ENCODE results near the gene VPREB3.
"Not testable (repeated sequence)": the region's sequence is repeated elsewhere in the genome, so short reads cannot be mapped to it uniquely, and the experiment has no call there.

The VPREB3 gene

GRCh38 chr22:23744485-23744884 lies 9.7 kb downstream of the VPREB3 start:
- DNase-seq (ENCODE audit: low read depth in 3 of 3, low spot score in 1 of 3), result no peak

- DNase-seq (ENCODE audit: low read depth in 3 of 3, low spot score in 1 of 3), result no peak
Measured at GRCh38 chr22:23744001-23744400, 10.2 kb downstream of the VPREB3 start.

GRCh38 chr22:23743303-23743705 lies 10.9 kb downstream of the VPREB3 start:
- no peak for DNase-seq (ENCODE audit: low read depth in 3 of 3, low spot score in 1 of 3)

- no peak for DNase-seq (ENCODE audit: low read depth in 3 of 3, low spot score in 1 of 3)
Measured at GRCh38 chr22:23742505-23743264, 11.5 kb downstream of the VPREB3 start.

GRCh38 chr22:23737696-23738095 lies 16.5 kb downstream of the VPREB3 start:
- no peak for DNase-seq (ENCODE audit: low read depth in 3 of 3, low spot score in 1 of 3)

- DNase-seq (ENCODE audit: low read depth in 3 of 3, low spot score in 1 of 3), result not testable (repeated sequence)
Measured at GRCh38 chr22:23728108-23728507, 26.1 kb downstream of the VPREB3 start.

GRCh38 chr22:23722724-23723123 lies 31.5 kb downstream of the VPREB3 start:
- no peak for DNase-seq (ENCODE audit: low read depth in 3 of 3, low spot score in 1 of 3)

GRCh38 chr22:23722160-23722559 lies 32.1 kb downstream of the VPREB3 start:
- no peak for DNase-seq (ENCODE audit: low read depth in 3 of 3, low spot score in 1 of 3)

DNA sequence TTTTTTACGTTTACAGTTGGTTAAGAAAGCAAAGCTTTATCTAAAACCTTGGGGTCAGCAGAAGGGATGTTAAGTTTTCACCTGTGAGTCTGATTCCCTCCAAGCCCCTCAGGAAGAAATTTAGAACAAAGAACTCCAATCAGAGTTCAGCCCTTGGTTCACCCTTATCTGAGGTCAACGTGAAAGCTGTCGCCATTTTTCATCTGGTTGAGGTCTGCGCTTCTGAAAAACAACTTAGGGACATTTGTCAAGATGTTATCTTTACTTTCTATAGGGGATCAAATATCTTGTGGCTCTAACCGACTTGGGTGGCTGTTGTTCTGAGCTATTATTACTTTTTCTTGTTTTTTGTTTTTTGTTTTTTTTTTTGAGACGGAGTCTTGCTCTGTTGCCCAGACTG lies 33.4 kb downstream of the VPREB3 start:
- DNase-seq (ENCODE audit: low read depth in 3 of 3, low spot score in 1 of 3), result no peak

DNA sequence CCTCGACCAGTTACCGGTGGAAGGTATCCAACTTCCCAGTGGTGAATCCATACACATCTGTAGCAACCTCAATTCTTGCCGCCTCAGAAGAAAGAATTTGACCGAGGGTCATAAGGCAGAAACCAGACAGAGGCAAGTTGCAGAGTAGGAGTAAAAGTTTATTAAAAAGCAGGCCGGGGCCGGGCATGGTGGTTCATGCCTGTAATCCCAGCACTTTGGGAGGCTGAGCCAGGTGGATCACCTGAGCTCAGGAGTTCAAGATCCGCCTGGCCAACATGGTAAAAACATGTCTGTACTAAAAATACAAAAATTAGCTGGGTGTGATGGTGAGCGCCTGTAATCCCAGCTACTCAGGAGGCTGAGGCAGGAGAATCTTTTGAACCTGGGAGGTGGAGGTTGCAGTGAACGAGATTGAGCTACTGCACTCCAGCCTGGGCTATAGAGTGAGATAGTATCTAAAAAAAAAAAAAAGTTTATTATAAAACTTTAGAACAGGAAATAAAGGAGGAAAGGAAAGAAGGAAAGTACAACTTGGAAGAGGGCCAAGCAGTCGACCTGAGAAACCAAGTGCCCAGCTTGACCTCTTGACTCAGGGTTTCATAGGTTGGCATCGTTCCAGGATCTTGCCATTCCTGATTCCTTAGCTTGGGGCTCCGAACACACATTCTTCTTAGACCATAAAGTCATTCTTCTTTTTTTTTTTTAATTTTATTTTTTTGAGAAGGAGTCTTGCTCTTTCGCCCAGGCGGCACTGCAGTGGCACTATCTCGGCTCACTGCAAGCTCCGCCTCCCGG lies 35.7 kb downstream of the VPREB3 start:
- no peak for DNase-seq (ENCODE audit: low read depth in 3 of 3, low spot score in 1 of 3)

DNA sequence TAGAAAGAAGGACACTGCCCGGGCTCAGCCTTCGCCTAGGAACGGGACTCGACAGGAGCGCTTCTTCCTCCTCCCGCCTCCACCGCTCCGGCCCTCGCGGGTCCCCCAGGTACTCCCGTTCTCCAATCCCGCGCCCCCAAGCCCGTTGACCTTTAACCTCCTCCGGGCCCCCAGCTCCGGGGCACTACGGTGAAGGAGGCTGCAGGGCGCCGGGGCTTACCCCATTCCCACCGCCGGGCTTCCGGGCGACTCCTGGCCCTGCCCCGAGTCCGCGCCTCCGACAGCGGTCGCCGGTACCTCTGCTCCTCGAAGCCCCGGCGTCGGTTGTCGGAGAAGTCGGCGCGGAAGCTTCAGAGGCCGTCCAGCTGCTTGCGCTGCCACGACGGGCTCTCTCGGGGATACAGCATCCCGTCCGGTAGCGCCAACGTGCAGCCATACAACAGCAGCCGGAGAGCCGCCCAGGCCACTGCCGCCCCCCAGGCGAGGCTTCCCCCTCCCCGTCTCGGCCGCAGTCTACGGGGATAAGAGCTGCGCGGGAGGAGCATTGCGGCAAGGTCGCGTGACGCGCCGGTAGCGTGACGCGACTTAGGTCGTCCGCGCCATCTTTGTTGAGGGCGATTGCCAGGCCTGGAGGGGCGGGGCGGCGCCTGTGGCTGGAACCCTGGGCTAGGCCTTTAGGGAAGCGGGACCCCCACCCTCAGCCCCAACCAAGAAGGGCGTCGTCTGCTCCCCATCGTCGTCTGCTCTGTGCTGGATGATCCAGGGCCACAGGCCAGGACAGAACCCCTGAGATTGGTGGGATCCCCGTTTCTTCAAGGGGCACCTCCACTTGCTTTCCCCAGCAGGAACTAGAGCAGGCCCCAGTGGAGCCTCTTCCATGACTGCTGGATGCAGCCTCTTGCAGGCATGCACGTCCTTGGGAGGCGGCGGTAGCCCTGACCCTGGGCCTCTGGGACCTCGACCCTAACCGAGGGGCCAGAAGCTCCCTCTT lies 37.1 kb downstream of the VPREB3 start:
- peak; percentile 24 to 74 (median 62) for DNase-seq (ENCODE audit: low read depth in 3 of 3, low spot score in 1 of 3)

DNA sequence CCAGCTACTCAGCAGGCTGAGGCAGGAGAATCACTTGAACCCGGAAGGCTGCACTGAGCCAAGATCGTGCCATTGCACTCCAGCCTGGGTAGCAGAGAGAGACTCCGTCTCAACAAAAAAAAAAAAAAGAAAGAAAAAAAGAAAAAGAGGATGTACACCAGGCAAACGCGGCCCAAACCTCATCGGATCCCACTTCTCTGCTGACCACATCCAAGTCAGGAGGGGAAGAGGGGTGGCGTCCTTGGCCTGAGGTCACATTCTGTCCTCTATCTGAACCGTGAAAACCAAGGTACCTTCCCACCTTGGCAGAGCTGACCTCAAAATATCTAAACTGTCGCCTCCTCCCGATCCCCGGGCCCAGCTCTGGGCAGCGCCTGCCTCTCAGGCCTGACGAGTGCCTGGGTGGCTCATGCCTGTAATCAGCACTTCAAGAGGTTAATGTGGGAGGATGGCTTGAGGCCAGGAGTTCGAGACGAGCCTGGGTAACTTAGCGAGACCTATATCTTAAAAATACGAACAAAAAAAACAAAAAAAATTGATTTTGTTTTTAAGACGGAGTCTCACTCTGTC lies 38.3 kb downstream of the VPREB3 start:
- DNase-seq (ENCODE audit: low read depth in 3 of 3, low spot score in 1 of 3), result no peak

- no peak for DNase-seq (ENCODE audit: low read depth in 3 of 3, low spot score in 1 of 3)
Measured at GRCh38 chr22:23714596-23715578, 39.3 kb downstream of the VPREB3 start.

GRCh38 chr22:23713696-23714595 lies 40.3 kb downstream of the VPREB3 start:
- no peak for DNase-seq (ENCODE audit: low read depth in 3 of 3, low spot score in 1 of 3)

DNA sequence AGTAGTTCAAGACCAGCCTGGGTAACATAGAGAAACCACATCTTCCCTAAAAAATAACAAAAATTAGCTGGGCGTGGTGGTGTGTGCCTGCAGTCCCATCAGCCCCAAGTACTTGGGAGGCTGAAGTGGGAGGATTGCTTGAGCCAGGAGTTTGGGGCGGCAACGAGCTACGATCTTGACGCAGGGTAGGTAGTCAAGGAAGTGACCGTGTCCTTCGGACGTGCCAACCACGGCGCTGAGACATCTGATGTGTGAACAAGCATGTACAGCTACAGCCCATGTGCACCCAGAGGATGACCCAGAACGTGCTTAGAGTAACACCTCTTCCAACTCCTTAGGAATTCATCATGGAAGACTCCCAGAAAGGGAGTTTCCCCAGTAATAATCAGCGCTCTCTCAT lies 42.0 kb downstream of the VPREB3 start:
- DNase-seq (ENCODE audit: low read depth in 3 of 3, low spot score in 1 of 3), result no peak

- no peak for DNase-seq (ENCODE audit: low read depth in 3 of 3, low spot score in 1 of 3)
Measured at GRCh38 chr22:23709107-23709506, 45.1 kb downstream of the VPREB3 start.

DNA sequence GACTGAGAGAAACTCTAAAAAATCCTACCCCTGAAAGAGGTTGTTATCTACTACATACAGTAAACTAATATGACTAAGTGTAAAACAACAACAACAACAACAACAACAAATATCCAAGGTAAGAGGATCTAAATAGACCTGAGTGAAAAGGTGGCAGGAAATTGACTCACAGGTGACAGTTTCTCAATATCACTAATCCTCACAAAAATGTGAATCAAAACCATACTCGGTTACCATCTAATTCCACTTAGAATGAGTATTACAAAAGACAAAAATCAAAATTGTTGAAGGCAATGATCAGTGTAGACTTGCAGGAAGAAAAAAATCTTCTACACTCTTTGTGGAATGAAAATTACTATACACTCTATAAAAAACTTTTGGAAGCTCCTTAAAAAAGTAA lies 46.0 kb downstream of the VPREB3 start:
- DNase-seq (ENCODE audit: low read depth in 3 of 3, low spot score in 1 of 3), result no peak

DNA sequence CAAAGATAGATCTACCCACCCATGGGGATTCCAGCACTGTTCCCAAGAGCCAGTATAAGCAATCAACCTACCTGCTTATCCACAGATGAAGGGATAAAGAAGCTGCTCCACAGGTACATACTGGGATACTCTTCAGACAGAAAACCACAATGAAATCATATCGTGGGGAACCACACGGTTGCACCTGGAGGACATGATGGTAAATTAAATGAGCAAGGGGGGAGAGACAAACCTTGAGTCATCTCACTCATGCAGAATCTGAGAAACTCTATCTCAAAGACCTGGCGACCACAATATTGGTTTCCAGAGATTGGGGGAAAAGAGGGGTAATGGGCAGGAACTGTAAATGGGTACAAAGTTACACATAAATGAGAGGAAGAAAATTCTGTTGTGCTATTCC lies 48.9 kb downstream of the VPREB3 start:
- DNase-seq (ENCODE audit: low read depth in 3 of 3, low spot score in 1 of 3), result no peak

- DNase-seq (ENCODE audit: low read depth in 3 of 3, low spot score in 1 of 3), result no peak
Measured at GRCh38 chr22:23704829-23705228, 49.4 kb downstream of the VPREB3 start.
